Endothelial cell of hepatic sinusoid (primary cell): ENCODE data around the gene DOCK3.
"Not testable (repeated sequence)": the region's sequence is repeated elsewhere in the genome, so short reads cannot be mapped to it uniquely, and the experiment has no call there.

Experiments used
- in situ Hi-C: cut with HindIII; loops from 2 replicates; pipeline ENCODE4 v1.10.0; 2017; ENCODE audit warnings: low sequenced_read_pairs

Gene DOCK3

GRCh38 chr3:51186446-51186845 lies 511.7 kb downstream of the DOCK3 start:
- in situ Hi-C loops: not testable (repeated sequence)

- in situ Hi-C loops: no loop called here
Measured at GRCh38 chr3:51190199-51190598, 515.5 kb downstream of the DOCK3 start.

- in situ Hi-C loops: no loop called here
Measured at GRCh38 chr3:51190827-51191226, 516.1 kb downstream of the DOCK3 start.

GRCh38 chr3:51191768-51192167 lies 517.0 kb downstream of the DOCK3 start:
- in situ Hi-C loops: no loop called here

- in situ Hi-C loops: no loop called here
Measured at GRCh38 chr3:51198477-51198876, 523.8 kb downstream of the DOCK3 start.

GRCh38 chr3:51199296-51199695 lies 524.6 kb downstream of the DOCK3 start:
- in situ Hi-C loops: not testable (repeated sequence)

- in situ Hi-C loops: no loop called here
Measured at GRCh38 chr3:51216291-51216690, 541.6 kb downstream of the DOCK3 start.

GRCh38 chr3:51221959-51222358 lies 547.2 kb downstream of the DOCK3 start:
- in situ Hi-C loops: no loop called here

GRCh38 chr3:51224283-51224682 lies 549.6 kb downstream of the DOCK3 start:
- in situ Hi-C loops: no loop called here

- in situ Hi-C loops: no loop called here
Measured at GRCh38 chr3:51224843-51225242, 550.1 kb downstream of the DOCK3 start.

- in situ Hi-C loops: no loop called here
Measured at GRCh38 chr3:51242939-51243338, 568.2 kb downstream of the DOCK3 start.

- in situ Hi-C loops: no loop called here
Measured at GRCh38 chr3:51243924-51244323, 569.2 kb downstream of the DOCK3 start.

- in situ Hi-C loops: no loop called here
Measured at GRCh38 chr3:51245867-51246266, 571.1 kb downstream of the DOCK3 start.

- in situ Hi-C loops: no loop called here
Measured at GRCh38 chr3:51257870-51258269, 583.1 kb downstream of the DOCK3 start.

GRCh38 chr3:51264166-51264565 lies 589.4 kb downstream of the DOCK3 start:
- in situ Hi-C loops: not testable (repeated sequence)

- in situ Hi-C loops: no loop called here
Measured at GRCh38 chr3:51268132-51268531, 593.4 kb downstream of the DOCK3 start.

GRCh38 chr3:51269466-51269865 lies 594.7 kb downstream of the DOCK3 start:
- in situ Hi-C loops: no loop called here

GRCh38 chr3:51270559-51270958 lies 595.8 kb downstream of the DOCK3 start:
- in situ Hi-C loops: no loop called here

- in situ Hi-C loops: no loop called here
Measured at GRCh38 chr3:51271172-51271571, 596.4 kb downstream of the DOCK3 start.

GRCh38 chr3:51274052-51274451 lies 599.3 kb downstream of the DOCK3 start:
- in situ Hi-C loops: no loop called here

GRCh38 chr3:51275111-51275805 lies 600.5 kb downstream of the DOCK3 start:
- in situ Hi-C loops: no loop called here

- in situ Hi-C loops: no loop called here
Measured at GRCh38 chr3:51276046-51276445, 601.3 kb downstream of the DOCK3 start.

GRCh38 chr3:51279448-51279847 lies 604.7 kb downstream of the DOCK3 start:
- in situ Hi-C loops: no loop called here
